ENCODE data around the gene ENOSF1. TPM values are rescaled to one million over a fixed set of nuclear protein-coding genes. Genes with fewer than 3 reads are reported as not detected.
A peak's percentile ranks its signal among the peaks of the same experiment; 100 is the strongest.

Gene ENOSF1
- total RNA-seq, 2 donors from 2014 or later = 62.0 to 65.1 TPM

DNA sequence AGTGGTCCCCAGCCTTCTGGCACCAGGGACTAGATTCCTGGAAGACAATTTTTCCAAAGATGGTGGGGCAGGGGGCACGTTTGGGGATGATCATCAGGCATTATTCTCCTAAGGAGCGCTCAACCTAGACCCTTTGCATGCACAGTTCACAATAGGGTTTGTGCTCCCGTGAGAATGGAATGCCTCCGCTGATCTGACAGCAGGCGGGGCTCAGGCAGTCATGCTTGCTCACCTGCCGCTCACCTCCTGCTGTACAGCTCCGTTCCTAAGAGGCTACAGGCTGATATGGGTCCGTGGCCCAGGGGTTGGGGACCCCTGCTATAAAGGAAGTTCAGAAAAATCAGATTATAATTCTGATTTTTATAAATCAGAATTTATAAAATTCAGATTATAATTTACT, 77.3 kb downstream of the ENOSF1 start:
- H3K4me1 Mint-ChIP-seq (ENCODE audit: low read depth) = no peaks in the 10 kb centered on the region
- H3K4me3 Mint-ChIP-seq = no peak overlapping the region
- ATAC-seq (replicated peaks in 1 of 2) (no peak), DNase-seq (no peak)
- H3K27me3 Mint-ChIP-seq (ENCODE audit: low read depth) = no peaks in the 10 kb centered on the region
- H3K9me3 Mint-ChIP-seq = peaks cover 0 to 3% of the 10 kb centered on the region in 2 donors
- H3K36me3 Mint-ChIP-seq (ENCODE audit: insufficient read depth in 2 of 2) = no peaks in the 10 kb centered on the region
- no peak overlapping the region for H3K27ac Mint-ChIP-seq

DNA sequence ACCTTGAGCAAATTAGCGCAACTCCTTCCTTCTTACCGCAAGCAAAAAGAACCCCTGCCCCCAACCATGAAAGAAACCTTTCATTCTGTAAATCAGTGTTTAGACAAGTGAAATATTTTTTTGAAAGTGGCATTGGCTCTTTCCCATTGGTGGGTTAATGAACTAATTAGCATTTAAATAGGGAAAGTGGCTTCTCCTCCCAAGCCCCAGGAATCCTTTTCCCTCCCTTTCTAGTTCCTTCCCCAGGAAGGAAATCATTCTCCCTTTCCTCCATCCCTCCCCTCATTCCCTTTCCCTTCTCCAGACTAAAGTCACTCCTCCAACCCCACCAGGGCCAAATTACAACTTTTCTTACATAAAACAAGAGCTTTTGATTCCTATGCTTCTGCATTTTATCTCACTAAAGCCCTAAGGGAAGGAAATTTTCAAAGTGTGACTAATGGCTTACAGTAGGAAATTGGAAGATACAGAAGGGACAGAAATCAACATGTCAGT, 77.8 kb downstream of the ENOSF1 start:
- no peaks in the 10 kb centered on the region for H3K27me3 Mint-ChIP-seq (ENCODE audit: low read depth)
- no peak overlapping the region for H3K27ac Mint-ChIP-seq
- peaks cover 2% of the 10 kb centered on the region for H3K4me1 Mint-ChIP-seq (ENCODE audit: low read depth)
- H3K36me3 Mint-ChIP-seq (ENCODE audit: insufficient read depth in 2 of 2) = no peaks in the 10 kb centered on the region
- ATAC-seq (replicated peaks in 1 of 2) (no peak), DNase-seq (no peak)
- no peak overlapping the region for H3K4me3 Mint-ChIP-seq
- peaks cover 0 to 3% of the 10 kb centered on the region in 2 donors for H3K9me3 Mint-ChIP-seq

DNA sequence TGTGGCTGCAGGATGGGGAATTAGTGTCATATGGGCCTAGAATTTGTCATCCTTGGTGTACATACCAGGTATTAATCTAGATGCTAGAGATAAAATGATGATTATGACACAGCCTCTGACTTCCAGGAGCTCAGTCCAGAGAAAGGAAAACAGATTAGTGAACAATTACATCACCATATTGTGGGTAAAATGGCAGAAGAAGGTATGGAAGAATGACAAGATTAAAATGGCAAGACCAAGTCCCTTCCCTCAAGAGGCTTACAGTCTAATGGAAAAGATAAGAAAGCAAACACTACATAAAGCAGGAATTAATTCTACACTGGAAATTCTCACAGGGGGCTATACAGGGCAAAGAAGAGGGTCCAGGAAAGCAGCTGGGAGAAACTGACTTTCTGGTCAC, 80.9 kb downstream of the ENOSF1 start:
- Mint-ChIP-seq H3K4me1 (ENCODE audit: low read depth) (peaks cover 6% of the 10 kb centered on the region), H3K4me3 (no peak overlapping the region), H3K27ac (no peak overlapping the region), H3K36me3 (ENCODE audit: insufficient read depth in 2 of 2) (no peaks in the 10 kb centered on the region), H3K9me3 (peaks cover 0 to 3% of the 10 kb centered on the region in 2 donors), H3K27me3 (ENCODE audit: low read depth) (no peaks in the 10 kb centered on the region)
- DNase-seq (no peak), ATAC-seq (replicated peaks in 1 of 2) (no peak)

DNA sequence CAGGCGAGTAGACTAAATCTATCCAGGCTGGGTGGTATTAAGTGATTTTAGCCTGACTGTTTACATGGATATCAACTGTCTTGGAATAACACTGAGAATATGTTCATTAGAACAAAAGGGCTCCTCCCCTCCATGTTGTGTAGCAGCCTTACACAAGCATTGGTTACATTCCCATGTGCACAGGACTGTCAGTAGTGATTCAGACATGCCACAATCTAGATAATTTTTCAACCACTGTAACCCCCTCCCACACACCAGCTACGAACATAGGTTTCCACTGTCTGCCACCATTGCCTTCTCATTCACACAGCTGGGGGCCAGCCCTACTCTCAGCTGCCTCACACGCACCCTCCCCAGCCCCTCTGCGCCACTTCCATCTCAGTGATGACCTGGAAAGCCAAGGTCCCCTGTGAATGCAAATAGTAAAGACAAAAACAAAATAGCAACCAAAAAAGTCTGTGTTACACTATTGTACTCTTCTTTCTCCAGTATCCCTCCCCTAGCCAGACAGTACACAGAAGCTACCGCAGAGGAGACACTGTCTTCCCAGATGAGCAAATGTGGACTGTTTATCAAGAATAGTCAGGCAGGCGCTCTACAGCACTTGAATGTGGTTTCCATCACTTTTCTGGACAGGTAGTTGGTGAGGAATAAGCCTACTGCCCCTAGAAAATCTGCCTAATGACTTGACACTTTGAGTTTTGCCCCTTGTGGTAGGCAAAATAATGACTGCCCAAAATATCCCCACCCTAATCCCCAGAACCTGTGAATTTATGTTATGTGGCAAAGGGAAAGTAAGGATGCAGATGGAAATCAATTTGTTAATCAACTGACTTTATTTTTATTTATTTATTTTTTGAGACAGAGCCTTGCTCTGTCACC, 82.9 kb downstream of the ENOSF1 start:
- Mint-ChIP-seq H3K9me3 (peaks cover 0 to 3% of the 10 kb centered on the region in 2 donors), H3K27ac (no peak overlapping the region), H3K27me3 (ENCODE audit: low read depth) (peaks cover 6% of the 10 kb centered on the region), H3K4me3 (no peak overlapping the region), H3K4me1 (ENCODE audit: low read depth) (peaks cover 6% of the 10 kb centered on the region), H3K36me3 (ENCODE audit: insufficient read depth in 2 of 2) (no peaks in the 10 kb centered on the region)
- peak; percentile 65 to 75 for ATAC-seq (replicated peaks in 1 of 2)
- DNase-seq = peak in 1 of 2 donors; percentile 2

DNA sequence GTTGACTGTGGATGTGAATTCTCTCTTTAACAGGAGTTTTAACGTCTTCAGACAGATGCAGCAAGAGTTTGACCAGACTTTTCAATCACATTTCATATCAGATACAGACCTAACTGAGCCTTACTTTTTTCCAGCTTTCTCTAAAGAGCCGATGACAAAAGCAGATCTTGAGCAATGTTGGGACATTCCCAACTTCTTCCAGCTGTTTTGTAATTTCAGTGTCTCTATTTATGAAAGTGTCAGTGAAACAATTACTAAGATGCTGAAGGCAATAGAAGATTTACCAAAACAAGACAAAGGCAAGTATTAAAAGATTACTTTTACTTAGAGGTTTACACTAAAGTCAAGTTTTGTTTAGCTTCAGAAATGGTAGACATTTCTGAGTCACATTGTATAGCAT, 85.2 kb downstream of the ENOSF1 start:
- H3K36me3 Mint-ChIP-seq (ENCODE audit: insufficient read depth in 2 of 2) = no peaks in the 10 kb centered on the region
- ATAC-seq (replicated peaks in 1 of 2) = no peak

DNA sequence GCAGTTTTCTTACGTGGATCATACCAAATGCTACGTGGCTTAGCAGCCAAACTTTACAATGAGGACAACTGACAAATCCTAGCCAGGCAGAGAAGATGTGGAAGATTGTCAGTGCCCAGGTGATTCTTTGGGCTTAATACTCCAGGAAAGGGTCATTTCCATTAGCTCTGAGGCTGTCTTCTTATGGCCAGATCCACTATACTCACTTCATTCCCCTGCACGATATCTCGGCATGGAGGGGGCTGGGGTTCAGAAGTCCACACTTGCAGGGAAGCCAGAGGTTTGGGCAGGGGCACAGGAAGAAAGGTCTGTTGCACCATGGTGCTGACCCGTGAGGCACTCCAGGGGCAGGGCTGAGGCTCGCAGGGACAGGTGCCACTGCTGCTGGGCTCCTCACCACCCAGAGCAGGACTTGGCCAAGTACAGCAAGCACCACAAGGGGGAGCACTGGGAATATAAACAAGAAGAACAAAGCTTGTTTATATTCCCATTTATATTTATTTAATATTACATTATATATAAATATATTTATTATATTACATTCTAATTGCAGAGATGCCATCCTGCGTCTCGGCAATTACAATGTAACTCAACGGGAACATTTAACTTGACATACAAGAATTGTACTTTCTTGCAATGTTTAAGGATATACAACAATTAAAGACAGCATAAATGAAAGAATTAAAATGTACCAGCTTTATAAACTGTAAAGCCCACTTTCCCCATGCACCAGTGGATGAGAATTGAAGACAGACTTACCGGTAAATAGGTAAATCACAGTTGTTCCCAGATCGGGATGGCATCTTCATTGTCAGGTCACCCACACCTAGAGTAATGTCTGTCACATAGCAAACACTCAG, 88.4 kb downstream of the ENOSF1 start:
- H3K27ac Mint-ChIP-seq = no peak overlapping the region
- peak; percentile 69 to 71 for DNase-seq
- H3K36me3 Mint-ChIP-seq (ENCODE audit: insufficient read depth in 2 of 2) = no peaks in the 10 kb centered on the region
- ATAC-seq (replicated peaks in 1 of 2) = peak; percentile 74 to 86
- H3K4me3 Mint-ChIP-seq = no peak overlapping the region
- H3K4me1 Mint-ChIP-seq (ENCODE audit: low read depth) = no peaks in the 10 kb centered on the region
- no peaks in the 10 kb centered on the region for H3K9me3 Mint-ChIP-seq
- H3K27me3 Mint-ChIP-seq (ENCODE audit: low read depth) = peaks cover 11% of the 10 kb centered on the region

More for the DNA sequence above, 85.2 kb downstream of the ENOSF1 start:
- Mint-ChIP-seq H3K27ac (no peak overlapping the region), H3K4me1 (ENCODE audit: low read depth) (peaks cover 6% of the 10 kb centered on the region), H3K27me3 (ENCODE audit: low read depth) (peaks cover 8% of the 10 kb centered on the region), H3K4me3 (no peak overlapping the region), H3K9me3 (peaks cover 0 to 3% of the 10 kb centered on the region in 2 donors)
- DNase-seq = no peak

DNA sequence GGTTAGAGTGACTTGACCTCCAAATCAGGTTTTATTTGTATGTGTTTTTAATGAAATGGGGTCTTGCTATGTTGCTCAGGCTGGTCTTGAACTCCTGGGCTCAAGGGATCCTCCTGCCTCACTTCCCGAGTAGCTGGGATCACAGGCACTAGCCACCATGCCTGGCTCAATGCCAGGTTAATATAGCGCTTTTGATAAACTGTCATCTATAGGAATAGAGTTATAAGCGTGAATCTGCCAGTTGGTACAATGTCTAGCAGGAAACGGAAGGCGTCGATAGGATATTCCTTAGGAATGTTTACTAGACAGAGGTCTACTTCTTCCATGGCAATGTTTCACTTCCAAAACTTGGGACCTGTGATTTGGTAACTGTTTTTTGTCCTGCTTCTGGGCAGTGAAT, 90.1 kb downstream of the ENOSF1 start:
- Mint-ChIP-seq H3K4me1 (ENCODE audit: low read depth) (no peaks in the 10 kb centered on the region), H3K4me3 (no peak overlapping the region), H3K27ac (no peak overlapping the region), H3K9me3 (no peaks in the 10 kb centered on the region), H3K27me3 (ENCODE audit: low read depth) (peaks cover 11% of the 10 kb centered on the region), H3K36me3 (ENCODE audit: insufficient read depth in 2 of 2) (no peaks in the 10 kb centered on the region)
- ATAC-seq (replicated peaks in 1 of 2) (no peak), DNase-seq (no peak)

DNA sequence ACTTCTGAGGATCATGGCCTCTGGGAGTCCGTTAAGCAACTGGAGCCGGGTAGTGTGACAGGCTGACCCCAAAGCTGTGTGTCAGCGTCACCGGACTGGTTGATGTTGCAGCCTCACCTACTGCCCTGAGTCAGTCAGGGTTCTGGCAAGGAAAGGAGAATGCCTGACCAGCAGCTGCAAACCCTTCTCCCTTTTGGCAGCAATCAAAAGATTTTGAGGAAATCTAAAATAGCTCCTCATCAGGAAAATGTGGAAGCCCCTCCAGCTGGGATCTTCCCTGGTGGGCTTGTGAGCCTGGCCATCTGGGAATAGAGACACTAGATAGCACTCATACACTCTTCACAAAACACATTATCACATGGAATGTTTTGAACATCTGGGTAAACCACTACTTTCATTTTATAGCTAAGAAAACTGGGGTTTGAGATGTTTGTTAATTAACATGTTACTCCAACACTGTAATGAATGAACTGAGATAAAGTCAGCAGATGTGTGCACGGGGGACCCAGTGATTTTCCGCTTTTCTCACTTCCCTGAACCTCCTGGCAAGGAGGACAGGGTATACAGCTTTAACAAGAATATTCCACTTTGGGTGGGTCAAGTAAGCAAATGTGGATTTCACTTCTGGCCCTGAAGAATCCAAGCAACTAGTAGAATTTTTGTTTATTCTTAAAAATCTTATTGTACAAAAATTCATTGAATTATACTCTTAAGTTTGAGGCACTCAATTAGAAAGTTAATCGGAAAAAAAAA, 91.0 kb downstream of the ENOSF1 start:
- no peaks in the 10 kb centered on the region for H3K4me1 Mint-ChIP-seq (ENCODE audit: low read depth)
- H3K36me3 Mint-ChIP-seq (ENCODE audit: insufficient read depth in 2 of 2) = no peaks in the 10 kb centered on the region
- ATAC-seq (replicated peaks in 1 of 2) = no peak
- no peak overlapping the region for H3K27ac Mint-ChIP-seq
- H3K9me3 Mint-ChIP-seq = no peaks in the 10 kb centered on the region
- H3K4me3 Mint-ChIP-seq = no peak overlapping the region
- DNase-seq = no peak
- peaks cover 11% of the 10 kb centered on the region for H3K27me3 Mint-ChIP-seq (ENCODE audit: low read depth)

Other genes starting within 250 kb of the ENOSF1 start
- gene COLEC12, start 211.9 kb downstream of the ENOSF1 start, total RNA-seq = under 1 TPM in 1 of 2 donors, not detected in 1; 0.05 TPM
- gene CETN1, start 132.2 kb downstream of the ENOSF1 start, total RNA-seq = not detected
- gene CLUL1, start 115.6 kb downstream of the ENOSF1 start, total RNA-seq = not detected
- gene TYMS, start 55.0 kb downstream of the ENOSF1 start, total RNA-seq = 100 to 1,000 TPM; 163 to 236 TPM
- 10 to 100 TPM; 15.3 to 22.5 TPM for gene YES1, start 99.6 kb upstream of the ENOSF1 start, total RNA-seq
- not detected for gene ADCYAP1, start 192.2 kb upstream of the ENOSF1 start, total RNA-seq

All from activated T-cell treated with anti-CD3 and anti-CD28 coated beads, Interleukin-2, amount 50 U/mL, for 72 hours (primary cell).